HEK293 (cell line): ENCODE measurements around the gene FHL1.

ENCODE experiments used
- CTCF ChIA-PET: fragments of 350-600 bp; formaldehyde crosslinking; extraction: SDS; loops from one replicate; lab custom pipeline; 2021; ENCODE audit warnings: antibody characterized with exemption; lab: Yijun Ruan, JAX
- POLR2A ChIA-PET: fragments of 300-600 bp; formaldehyde crosslinking; extraction: SDS; loops from one replicate; lab custom pipeline; 2020; ENCODE audit warnings: antibody characterized with exemption, inconsistent platforms; lab: Yijun Ruan, JAX
- H3K27ac ChIP-seq: fragments of 200-500 bp; sonication (Bioruptor generic); 2 replicates; pipeline ENCODE4 v1.5.1; 2014; ENCODE audit warnings: low read depth, low read length, control low read depth, inconsistent platforms; ENCODE audit errors: extremely low read depth
- H3K36me3 ChIP-seq, 2 experiments: fragments of 200-500 bp in 1 of 2; sonication (Bioruptor generic) in 1 of 2; 1 replicate in 1 of 2; 2 replicates in 1 of 2; pipeline ENCODE4 v1.5.1; 2014 to 2017; ENCODE audit warnings: inconsistent platforms in 2 of 2, low read length in 2 of 2; ENCODE audit not compliant: control insufficient read depth in 2 of 2, insufficient read depth in 1 of 2
- H3K4me1 ChIP-seq: fragments of 200-500 bp; sonication (Bioruptor generic); 2 replicates; pipeline ENCODE4 v1.5.1; 2014; ENCODE audit warnings: mild to moderate bottlenecking, low read length, inconsistent platforms; ENCODE audit not compliant: control insufficient read depth, insufficient read depth
- H3K4me3 ChIP-seq: 2 replicates; pipeline ENCODE4 v1.5.1; 2011; ENCODE audit warnings: low read depth, mild to moderate bottlenecking, control low read depth, low read length, moderate library complexity
- H3K9me3 ChIP-seq: fragments of 200-500 bp; sonication (Bioruptor generic); 2 replicates; pipeline ENCODE4 v1.5.1; 2014; ENCODE audit warnings: low read depth, low read length, inconsistent platforms; ENCODE audit not compliant: control insufficient read depth, insufficient read depth
- GFI1B ChIP-seq: fragments of 450-650 bp; formaldehyde crosslinking; IDR thresholded peaks from 2 replicates; pipeline ENCODE4 v1.5.1; 2016; ENCODE audit warnings: missing biosample characterization, missing genetic modification characterization
- GLIS1 ChIP-seq: fragments of 450-650 bp; formaldehyde crosslinking; IDR thresholded peaks from 2 replicates; pipeline ENCODE4 v1.5.1; 2016; ENCODE audit warnings: missing biosample characterization, missing genetic modification characterization
- IKZF3 ChIP-seq: fragments of 450-650 bp; IDR thresholded peaks from 2 replicates; pipeline ENCODE4 v1.5.0; 2018; ENCODE audit warnings: missing biosample characterization, mild to moderate bottlenecking, missing genetic modification characterization, moderate library complexity
- KLF1 ChIP-seq: fragments of 450-650 bp; formaldehyde crosslinking; IDR thresholded peaks from 2 replicates; pipeline ENCODE4 v1.5.1; 2016; ENCODE audit warnings: missing biosample characterization, missing genetic modification characterization
- TCF7L2 ChIP-seq: IDR thresholded peaks from 2 replicates; pipeline ENCODE4 v1.6.1; 2011; ENCODE audit warnings: low read depth, mild to moderate bottlenecking, inconsistent platforms, low read length, moderate library complexity, borderline replicate concordance
- ZFP69B ChIP-seq: fragments of 450-650 bp; formaldehyde crosslinking; IDR thresholded peaks from 2 replicates; pipeline ENCODE4 v1.5.1; 2016; ENCODE audit warnings: missing biosample characterization, missing genetic modification characterization
- ZNF169 ChIP-seq: fragments of 450-650 bp; formaldehyde crosslinking; IDR thresholded peaks from 2 replicates; pipeline ENCODE4 v1.5.1; 2016; ENCODE audit warnings: missing biosample characterization, missing genetic modification characterization
- ZNF274 ChIP-seq, 2 experiments: fragments of 200-500 bp in 1 of 2; fragments of 450-650 bp in 1 of 2; sonication (Bioruptor generic) in 1 of 2; formaldehyde crosslinking in 1 of 2; IDR thresholded peaks; 2 replicates each; pipeline versions ENCODE4 v1.5.1 to v1.6.1; 2014 to 2016; ENCODE audit warnings: borderline replicate concordance in 1 of 2, inconsistent platforms in 1 of 2, low read length in 1 of 2, missing biosample characterization in 1 of 2, missing genetic modification characterization in 1 of 2
- ZNF302 ChIP-seq: fragments of 450-650 bp; formaldehyde crosslinking; IDR thresholded peaks from 2 replicates; pipeline ENCODE4 v1.5.1; 2016; ENCODE audit warnings: missing biosample characterization, missing genetic modification characterization, low read depth
- ZNF366 ChIP-seq: fragments of 450-650 bp; formaldehyde crosslinking; conservative IDR thresholded peaks from 2 replicates; pipeline ENCODE4 v1.5.1; 2016; ENCODE audit warnings: missing biosample characterization, missing genetic modification characterization
- ZNF394 ChIP-seq: fragments of 450-650 bp; formaldehyde crosslinking; IDR thresholded peaks from 2 replicates; pipeline ENCODE4 v1.5.1; 2016; ENCODE audit warnings: missing biosample characterization, missing genetic modification characterization, mild to moderate bottlenecking, moderate library complexity, borderline replicate concordance
- ZNF423 ChIP-seq: fragments of 450-650 bp; formaldehyde crosslinking; IDR thresholded peaks from 2 replicates; pipeline ENCODE4 v1.5.1; 2016; ENCODE audit warnings: missing biosample characterization, missing genetic modification characterization
- ZNF501 ChIP-seq: fragments of 450-650 bp; formaldehyde crosslinking; IDR thresholded peaks from 2 replicates; pipeline ENCODE4 v1.5.1; 2016; ENCODE audit warnings: missing biosample characterization, missing genetic modification characterization
- ZNF549 ChIP-seq: fragments of 450-650 bp; IDR thresholded peaks from 2 replicates; pipeline ENCODE4 v1.5.1; 2018; ENCODE audit warnings: missing biosample characterization, missing genetic modification characterization, mild to moderate bottlenecking, inconsistent platforms, moderate library complexity
- ZSCAN16 ChIP-seq: fragments of 450-650 bp; formaldehyde crosslinking; IDR thresholded peaks from 2 replicates; pipeline ENCODE4 v1.5.1; 2016; ENCODE audit warnings: missing biosample characterization, missing genetic modification characterization
- TF ChIP-seq, protein P1 (sequence below): fragments of 450-650 bp; formaldehyde crosslinking; IDR thresholded peaks from 2 replicates; pipeline ENCODE4 v1.5.1; 2016; ENCODE audit warnings: missing biosample characterization, missing genetic modification characterization
- TF ChIP-seq, protein P2 (sequence below): fragments of 450-650 bp; formaldehyde crosslinking; IDR thresholded peaks from 2 replicates; pipeline ENCODE4 v1.5.1; 2016; ENCODE audit warnings: missing biosample characterization, missing genetic modification characterization
- TF ChIP-seq, protein P3 (sequence below): fragments of 450-650 bp; formaldehyde crosslinking; IDR thresholded peaks from 2 replicates; pipeline ENCODE4 v1.5.1; 2017; ENCODE audit warnings: missing biosample characterization, mild to moderate bottlenecking, missing genetic modification characterization, moderate library complexity
- TF ChIP-seq, protein P4 (sequence below): fragments of 450-650 bp; formaldehyde crosslinking; IDR thresholded peaks from 2 replicates; pipeline ENCODE4 v1.5.0; 2017; ENCODE audit warnings: missing biosample characterization, missing genetic modification characterization, borderline replicate concordance

The FHL1 gene

DNA sequence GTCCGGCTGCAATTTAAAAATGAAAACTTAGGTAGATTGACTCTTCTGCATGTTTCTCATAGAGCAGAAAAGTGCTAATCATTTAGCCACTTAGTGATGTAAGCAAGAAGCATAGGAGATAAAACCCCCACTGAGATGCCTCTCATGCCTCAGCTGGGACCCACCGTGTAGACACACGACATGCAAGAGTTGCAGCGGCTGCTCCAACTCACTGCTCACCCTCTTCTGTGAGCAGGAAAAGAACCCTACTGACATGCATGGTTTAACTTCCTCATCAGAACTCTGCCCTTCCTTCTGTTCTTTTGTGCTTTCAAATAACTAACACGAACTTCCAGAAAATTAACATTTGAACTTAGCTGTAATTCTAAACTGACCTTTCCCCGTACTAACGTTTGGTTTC lies 62.9 kb downstream of the FHL1 start:
- H3K4me1 ChIP-seq = no peaks in the 10 kb centered on the region
- ChIA-PET POLR2A (no interaction called here), CTCF (interaction anchor here (1.0 to 4.6 kb wide), 4 partner anchors 32 to 182 kb away, joined by 3 to 51 read pairs (median 10); no protein-coding TSS in a partner anchor)
- TF ChIP-seq ZFP69B (tag by site-specific recombination) = peak; percentile 74; the same call in 1 of the 2 replicates
- TF ChIP-seq, protein P1, sequence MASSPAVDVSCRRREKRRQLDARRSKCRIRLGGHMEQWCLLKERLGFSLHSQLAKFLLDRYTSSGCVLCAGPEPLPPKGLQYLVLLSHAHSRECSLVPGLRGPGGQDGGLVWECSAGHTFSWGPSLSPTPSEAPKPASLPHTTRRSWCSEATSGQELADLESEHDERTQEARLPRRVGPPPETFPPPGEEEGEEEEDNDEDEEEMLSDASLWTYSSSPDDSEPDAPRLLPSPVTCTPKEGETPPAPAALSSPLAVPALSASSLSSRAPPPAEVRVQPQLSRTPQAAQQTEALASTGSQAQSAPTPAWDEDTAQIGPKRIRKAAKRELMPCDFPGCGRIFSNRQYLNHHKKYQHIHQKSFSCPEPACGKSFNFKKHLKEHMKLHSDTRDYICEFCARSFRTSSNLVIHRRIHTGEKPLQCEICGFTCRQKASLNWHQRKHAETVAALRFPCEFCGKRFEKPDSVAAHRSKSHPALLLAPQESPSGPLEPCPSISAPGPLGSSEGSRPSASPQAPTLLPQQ (tag by site-specific recombination) = peak; percentile 54; the same call in 1 of the 2 replicates
- no peak for TF ChIP-seq TCF7L2
- TF ChIP-seq GLIS1 (tag by site-specific recombination) = peak; percentile 38
- TF ChIP-seq ZNF302 (tag by site-specific recombination) = no peak
- H3K36me3 ChIP-seq = peaks cover 0 to 57% of the 10 kb centered on the region in 2 experiments; a peak in 1 of 3 replicates
- no peaks in the 10 kb centered on the region for H3K9me3 ChIP-seq
- no peak overlapping the region for H3K4me3 ChIP-seq
- no peak overlapping the region for H3K27ac ChIP-seq

DNA sequence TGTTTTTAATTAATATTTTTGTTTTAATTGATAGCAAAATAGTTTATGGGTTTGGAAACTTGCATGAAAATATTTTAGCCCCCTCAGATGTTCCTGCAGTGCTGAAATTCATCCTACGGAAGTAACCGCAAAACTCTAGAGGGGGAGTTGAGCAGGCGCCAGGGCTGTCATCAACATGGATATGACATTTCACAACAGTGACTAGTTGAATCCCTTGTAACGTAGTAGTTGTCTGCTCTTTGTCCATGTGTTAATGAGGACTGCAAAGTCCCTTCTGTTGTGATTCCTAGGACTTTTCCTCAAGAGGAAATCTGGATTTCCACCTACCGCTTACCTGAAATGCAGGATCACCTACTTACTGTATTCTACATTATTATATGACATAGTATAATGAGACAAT lies 63.5 kb downstream of the FHL1 start:
- ChIA-PET POLR2A (no interaction called here), CTCF (interaction anchor here (0.6 to 4.6 kb wide), 4 partner anchors 42 to 183 kb away, joined by 3 to 51 read pairs (median 10); no protein-coding TSS in a partner anchor)
- Histone ChIP-seq H3K36me3 (peaks cover 0 to 57% of the 10 kb centered on the region in 2 experiments; a peak in 1 of 3 replicates), H3K9me3 (no peaks in the 10 kb centered on the region), H3K4me1 (no peaks in the 10 kb centered on the region), H3K27ac (no peak overlapping the region), H3K4me3 (no peak overlapping the region)
- TF ChIP-seq ZNF366 (tag by site-specific recombination) = no peak
- TF ChIP-seq ZNF501 (tag by site-specific recombination) = no peak
- no peak for TF ChIP-seq ZNF549 (tag by site-specific recombination)
- TF ChIP-seq, protein P2, sequence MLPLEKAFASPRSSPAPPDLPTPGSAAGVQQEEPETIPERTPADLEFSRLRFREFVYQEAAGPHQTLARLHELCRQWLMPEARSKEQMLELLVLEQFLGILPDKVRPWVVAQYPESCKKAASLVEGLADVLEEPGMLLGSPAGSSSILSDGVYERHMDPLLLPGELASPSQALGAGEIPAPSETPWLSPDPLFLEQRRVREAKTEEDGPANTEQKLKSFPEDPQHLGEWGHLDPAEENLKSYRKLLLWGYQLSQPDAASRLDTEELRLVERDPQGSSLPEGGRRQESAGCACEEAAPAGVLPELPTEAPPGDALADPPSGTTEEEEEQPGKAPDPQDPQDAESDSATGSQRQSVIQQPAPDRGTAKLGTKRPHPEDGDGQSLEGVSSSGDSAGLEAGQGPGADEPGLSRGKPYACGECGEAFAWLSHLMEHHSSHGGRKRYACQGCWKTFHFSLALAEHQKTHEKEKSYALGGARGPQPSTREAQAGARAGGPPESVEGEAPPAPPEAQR (tag by site-specific recombination) = no peak
- TF ChIP-seq, protein P3, sequence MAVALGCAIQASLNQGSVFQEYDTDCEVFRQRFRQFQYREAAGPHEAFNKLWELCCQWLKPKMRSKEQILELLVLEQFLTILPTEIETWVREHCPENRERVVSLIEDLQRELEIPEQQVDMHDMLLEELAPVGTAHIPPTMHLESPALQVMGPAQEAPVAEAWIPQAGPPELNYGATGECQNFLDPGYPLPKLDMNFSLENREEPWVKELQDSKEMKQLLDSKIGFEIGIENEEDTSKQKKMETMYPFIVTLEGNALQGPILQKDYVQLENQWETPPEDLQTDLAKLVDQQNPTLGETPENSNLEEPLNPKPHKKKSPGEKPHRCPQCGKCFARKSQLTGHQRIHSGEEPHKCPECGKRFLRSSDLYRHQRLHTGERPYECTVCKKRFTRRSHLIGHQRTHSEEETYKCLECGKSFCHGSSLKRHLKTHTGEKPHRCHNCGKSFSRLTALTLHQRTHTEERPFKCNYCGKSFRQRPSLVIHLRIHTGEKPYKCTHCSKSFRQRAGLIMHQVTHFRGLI = no peak
- no peak for TF ChIP-seq ZSCAN16
- no peak for TF ChIP-seq GFI1B (tag by site-specific recombination)
- TF ChIP-seq, protein P4, sequence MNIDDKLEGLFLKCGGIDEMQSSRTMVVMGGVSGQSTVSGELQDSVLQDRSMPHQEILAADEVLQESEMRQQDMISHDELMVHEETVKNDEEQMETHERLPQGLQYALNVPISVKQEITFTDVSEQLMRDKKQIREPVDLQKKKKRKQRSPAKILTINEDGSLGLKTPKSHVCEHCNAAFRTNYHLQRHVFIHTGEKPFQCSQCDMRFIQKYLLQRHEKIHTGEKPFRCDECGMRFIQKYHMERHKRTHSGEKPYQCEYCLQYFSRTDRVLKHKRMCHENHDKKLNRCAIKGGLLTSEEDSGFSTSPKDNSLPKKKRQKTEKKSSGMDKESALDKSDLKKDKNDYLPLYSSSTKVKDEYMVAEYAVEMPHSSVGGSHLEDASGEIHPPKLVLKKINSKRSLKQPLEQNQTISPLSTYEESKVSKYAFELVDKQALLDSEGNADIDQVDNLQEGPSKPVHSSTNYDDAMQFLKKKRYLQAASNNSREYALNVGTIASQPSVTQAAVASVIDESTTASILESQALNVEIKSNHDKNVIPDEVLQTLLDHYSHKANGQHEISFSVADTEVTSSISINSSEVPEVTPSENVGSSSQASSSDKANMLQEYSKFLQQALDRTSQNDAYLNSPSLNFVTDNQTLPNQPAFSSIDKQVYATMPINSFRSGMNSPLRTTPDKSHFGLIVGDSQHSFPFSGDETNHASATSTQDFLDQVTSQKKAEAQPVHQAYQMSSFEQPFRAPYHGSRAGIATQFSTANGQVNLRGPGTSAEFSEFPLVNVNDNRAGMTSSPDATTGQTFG (tag by site-specific recombination) = no peak
- TF ChIP-seq ZNF169 (tag by site-specific recombination) = no peak
- no peak for TF ChIP-seq IKZF3 (tag by site-specific recombination)
- TF ChIP-seq ZNF394 (tag by site-specific recombination) = no peak
- no peak for TF ChIP-seq ZNF423
- no peak for TF ChIP-seq KLF1 (tag by site-specific recombination)
- TF ChIP-seq ZNF274 (IDR thresholded peaks at IDR 0.05; ENCODE audit: low read length) = no peak
- TF ChIP-seq ZNF274 (tag by site-specific recombination; IDR thresholded peaks at IDR 0.05; ENCODE audit: borderline replicate concordance) = no peak
